ENCODE measurements around the gene MAIP1.
A peak's percentile ranks its signal among the peaks of the same experiment; 100 is the strongest.
"Not testable (repeated sequence)": the region's sequence is repeated elsewhere in the genome, so short reads cannot be mapped to it uniquely, and the experiment has no call there.

MAIP1 gene, protein sequence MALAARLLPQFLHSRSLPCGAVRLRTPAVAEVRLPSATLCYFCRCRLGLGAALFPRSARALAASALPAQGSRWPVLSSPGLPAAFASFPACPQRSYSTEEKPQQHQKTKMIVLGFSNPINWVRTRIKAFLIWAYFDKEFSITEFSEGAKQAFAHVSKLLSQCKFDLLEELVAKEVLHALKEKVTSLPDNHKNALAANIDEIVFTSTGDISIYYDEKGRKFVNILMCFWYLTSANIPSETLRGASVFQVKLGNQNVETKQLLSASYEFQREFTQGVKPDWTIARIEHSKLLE

GRCh38 chr2:199955339-199956061 lies at the start of gene MAIP1, which contains the start of gene TYW5:
MAIP1 (plus strand) TSS chr2:199955582; CDS start chr2:199955799, 217 bp downstream.
TYW5 (minus strand) TSS chr2:199955491; CDS start chr2:199955470, 21 bp downstream.
- FAIRE-seq, result peak; percentile 89

DNA sequence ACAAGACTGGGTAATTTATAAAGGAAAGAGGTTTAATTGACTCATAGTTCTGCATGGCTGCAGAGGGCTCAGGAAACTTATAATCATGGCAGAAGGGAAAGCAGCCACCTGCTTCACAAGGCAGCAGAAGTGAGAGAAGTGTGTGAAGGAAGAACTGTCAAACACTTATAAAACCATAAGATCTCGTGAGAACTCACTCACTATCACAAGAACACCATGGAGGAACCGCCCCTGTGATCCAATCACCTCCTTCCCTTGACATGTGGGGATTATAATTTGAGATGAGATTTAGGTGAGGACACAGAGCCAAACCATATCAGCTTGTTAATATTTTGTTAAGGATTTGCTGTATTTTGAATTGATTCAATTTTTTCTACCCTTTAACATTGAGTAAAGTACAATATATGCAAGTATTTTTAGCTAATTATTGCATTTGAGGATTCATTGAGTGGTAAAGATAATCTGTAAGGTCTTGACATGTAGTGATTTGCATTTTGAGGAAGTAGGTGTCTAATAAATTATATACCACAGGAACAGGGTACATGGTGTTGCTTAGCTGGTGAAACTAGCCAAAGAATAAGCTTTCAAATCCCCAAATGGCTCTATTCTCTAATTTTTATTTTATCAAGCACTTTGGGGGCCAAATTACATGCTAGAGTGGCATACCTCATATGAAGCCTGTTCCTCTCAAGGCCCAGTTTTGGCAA lies 48.2 kb upstream of the MAIP1 start:
- no peak for DNase-seq (ENCODE audit: insufficient read length, low spot score)
- FAIRE-seq, result no peak

More at GRCh38 chr2:199955339-199956061, at the start of gene MAIP1, which contains the start of gene TYW5:
- peak; percentile 77 for DNase-seq (ENCODE audit: insufficient read length, low spot score)

- DNase-seq (ENCODE audit: insufficient read length, low spot score) (no peak), FAIRE-seq (no peak)
These were observed 44.9 kb upstream of the MAIP1 start for GRCh38 chr2:199910338-199911051.

DNA sequence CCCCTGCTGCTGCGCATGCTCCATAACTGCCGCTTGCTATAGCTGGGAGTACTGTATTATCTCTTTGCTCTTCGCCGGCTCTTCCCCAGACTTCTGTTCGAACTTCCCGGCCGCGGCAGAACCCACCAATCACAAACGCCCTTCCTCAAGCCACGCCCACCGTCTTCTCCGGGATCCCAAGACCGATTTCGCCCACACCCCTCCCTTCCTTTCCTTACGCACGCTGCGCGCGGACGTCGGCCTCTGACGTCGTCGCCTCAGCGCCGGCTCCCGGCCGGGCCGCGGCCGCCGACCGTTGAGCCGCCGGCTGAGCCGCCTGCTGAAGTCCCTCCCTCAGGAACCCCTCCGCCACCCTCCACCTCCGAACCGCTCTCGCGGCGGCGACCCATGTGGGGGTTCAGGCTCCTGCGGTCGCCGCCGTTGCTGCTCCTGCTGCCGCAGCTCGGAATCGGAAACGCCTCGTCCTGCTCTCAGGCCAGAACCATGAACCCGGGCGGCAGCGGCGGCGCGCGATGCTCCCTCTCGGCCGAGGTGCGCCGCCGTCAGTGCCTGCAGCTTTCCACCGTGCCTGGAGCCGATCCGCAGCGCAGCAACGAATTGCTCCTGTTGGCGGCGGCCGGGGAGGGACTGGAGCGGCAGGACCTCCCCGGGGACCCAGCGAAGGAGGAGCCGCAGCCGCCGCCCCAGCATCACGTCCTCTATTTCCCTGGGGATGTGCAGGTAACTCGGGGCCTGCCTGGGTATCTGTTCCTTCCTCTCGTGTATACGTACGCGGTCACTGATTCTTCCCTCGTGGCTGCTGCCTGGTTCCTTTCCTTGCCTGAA lies 44.1 kb upstream of the MAIP1 start, which contains the start of gene C2orf69:
TSS of gene C2orf69 (plus strand) at position 242 of the 825 bp plus-strand sequence. CDS start at position 388, 146 bp downstream.
- DNase-seq (ENCODE audit: insufficient read length, low spot score) (peak; percentile 61), FAIRE-seq (peak; percentile 98)

DNA sequence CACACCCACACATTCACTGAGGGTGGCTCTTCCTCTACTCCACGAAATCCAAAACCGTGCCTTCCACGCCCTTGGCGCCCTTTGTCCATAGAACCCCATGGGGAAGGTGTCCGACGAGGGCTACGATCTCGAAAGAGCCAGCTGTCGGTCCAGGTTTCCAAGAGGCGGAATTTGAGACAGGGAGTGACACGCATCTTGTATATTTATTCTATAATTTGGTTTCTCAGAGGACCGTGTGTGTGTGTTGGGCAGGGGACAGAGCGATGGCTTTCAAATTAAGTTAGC lies 43.6 kb upstream of the MAIP1 start:
- FAIRE-seq (no peak), DNase-seq (ENCODE audit: insufficient read length, low spot score) (no peak)

DNA sequence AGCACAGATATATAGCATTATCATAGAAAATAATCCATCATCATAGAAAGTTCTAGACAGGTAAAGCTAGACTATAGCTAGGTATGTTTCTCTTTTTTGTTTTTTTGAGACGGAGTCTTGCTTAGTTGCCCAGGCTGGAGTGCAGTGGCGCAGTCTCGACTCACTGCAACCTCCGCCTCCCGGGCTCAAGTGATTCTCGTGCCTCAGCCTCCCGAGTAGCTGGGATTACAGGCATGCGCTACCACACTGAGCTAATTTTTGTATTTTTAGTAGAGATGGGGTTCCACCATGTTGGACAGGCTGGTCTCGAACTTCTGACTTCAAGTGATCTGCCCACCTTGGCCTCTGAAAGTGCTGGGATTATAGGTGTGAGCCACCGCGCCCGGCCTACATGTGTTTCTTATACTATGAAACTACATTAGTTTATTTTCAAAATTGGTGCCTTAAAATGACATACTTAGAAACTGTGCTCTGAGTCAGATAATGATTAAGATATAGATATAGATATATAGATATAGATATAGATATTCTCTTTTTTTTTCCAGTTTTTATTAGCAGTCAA lies 42.7 kb upstream of the MAIP1 start:
- not testable (repeated sequence) for FAIRE-seq; DNase-seq (ENCODE audit: insufficient read length, low spot score)

GRCh38 chr2:199914372-199914958 lies 40.9 kb upstream of the MAIP1 start:
- DNase-seq (ENCODE audit: insufficient read length, low spot score) (no peak), FAIRE-seq (no peak)

DNA sequence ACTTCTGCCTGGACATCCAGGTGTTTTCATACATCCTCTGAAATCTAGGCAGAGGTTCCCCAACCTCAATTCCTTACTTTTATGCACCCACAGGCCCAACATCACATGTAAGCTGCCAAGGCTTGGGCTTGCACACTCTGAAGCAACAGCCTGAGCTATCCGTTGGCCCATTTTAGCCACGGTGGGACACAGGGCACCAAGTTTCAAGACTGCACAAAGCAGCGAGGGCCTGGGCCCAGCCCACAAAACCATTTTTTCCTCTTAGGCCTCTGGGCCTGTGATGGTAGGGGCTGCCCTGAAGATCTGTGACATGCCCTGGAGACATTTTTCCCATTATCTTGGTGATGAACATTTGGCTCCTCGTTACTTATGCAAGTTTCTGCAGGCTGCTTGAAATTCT lies 38.4 kb upstream of the MAIP1 start:
- FAIRE-seq (no peak), DNase-seq (ENCODE audit: insufficient read length, low spot score) (no peak)

- DNase-seq (ENCODE audit: insufficient read length, low spot score), result no peak
- no peak for FAIRE-seq
These were observed 32.5 kb upstream of the MAIP1 start for GRCh38 chr2:199922856-199923255.

GRCh38 chr2:199923924-199924323 lies 31.5 kb upstream of the MAIP1 start:
- FAIRE-seq (no peak), DNase-seq (ENCODE audit: insufficient read length, low spot score) (no peak)

DNA sequence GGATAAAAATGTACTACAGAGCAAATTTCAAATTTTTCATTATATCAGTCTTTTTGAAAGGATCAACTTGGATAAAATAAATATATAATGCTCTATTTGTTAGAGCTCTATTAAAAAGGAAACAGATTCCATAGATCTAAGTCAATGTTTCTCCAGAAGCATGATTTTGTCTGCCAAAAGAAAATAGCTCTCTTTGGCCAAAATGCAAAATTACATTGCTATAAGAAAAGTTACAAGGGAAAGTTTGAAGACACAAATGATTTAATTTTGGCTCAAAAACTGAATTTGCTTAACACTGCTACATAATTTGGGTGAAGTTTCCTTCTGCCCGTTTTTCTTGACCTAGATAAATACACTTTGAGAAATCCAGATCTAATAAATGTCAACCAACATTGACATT lies 28.6 kb upstream of the MAIP1 start:
- DNase-seq (ENCODE audit: insufficient read length, low spot score) (no peak), FAIRE-seq (no peak)

DNA sequence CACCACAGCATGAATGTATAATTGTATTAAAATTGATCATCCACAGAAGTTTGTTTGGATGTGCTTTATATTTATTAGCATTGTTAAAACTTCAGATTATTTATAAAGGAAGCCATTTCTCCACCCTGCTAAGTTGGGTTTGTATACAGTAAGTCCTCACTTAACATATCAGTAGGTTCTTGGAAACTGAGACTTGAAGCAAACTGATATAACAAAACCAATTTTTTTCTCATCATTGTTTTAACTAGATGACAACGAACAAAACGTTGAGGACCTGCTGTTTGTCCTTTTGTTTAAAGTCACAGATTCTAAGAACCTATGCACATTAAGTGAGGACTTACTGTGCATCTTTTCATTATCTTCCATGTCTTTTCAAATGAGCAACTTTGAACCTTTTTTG lies 27.2 kb upstream of the MAIP1 start:
- DNase-seq (ENCODE audit: insufficient read length, low spot score) (no peak), FAIRE-seq (no peak)

- FAIRE-seq (no peak), DNase-seq (ENCODE audit: insufficient read length, low spot score) (no peak)
These were observed 26.8 kb upstream of the MAIP1 start for GRCh38 chr2:199928626-199929025.

DNA sequence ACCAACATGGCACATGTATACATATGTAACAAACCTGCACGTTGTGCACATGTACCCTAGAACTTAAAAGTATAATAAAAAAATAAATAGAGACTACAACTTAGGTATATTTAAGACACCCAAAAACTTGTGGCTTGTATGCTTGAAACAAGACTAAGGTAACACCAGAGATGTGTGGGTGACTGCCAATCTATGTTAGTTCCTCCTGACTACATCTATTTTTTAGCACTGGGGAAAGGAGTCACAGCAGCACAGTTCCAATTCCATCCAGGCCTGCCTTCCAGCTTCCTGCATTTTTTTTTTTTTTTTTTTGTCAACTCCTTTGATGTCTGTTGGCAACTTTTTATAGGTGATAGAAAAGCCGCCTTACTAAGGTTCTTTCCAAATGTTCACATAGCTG lies 26.1 kb upstream of the MAIP1 start:
- FAIRE-seq, result no peak
- no peak for DNase-seq (ENCODE audit: insufficient read length, low spot score)

- DNase-seq (ENCODE audit: insufficient read length, low spot score), result no peak
- peak; percentile 71 for FAIRE-seq
These were observed 23.0 kb upstream of the MAIP1 start for GRCh38 chr2:199932312-199932855.

DNA sequence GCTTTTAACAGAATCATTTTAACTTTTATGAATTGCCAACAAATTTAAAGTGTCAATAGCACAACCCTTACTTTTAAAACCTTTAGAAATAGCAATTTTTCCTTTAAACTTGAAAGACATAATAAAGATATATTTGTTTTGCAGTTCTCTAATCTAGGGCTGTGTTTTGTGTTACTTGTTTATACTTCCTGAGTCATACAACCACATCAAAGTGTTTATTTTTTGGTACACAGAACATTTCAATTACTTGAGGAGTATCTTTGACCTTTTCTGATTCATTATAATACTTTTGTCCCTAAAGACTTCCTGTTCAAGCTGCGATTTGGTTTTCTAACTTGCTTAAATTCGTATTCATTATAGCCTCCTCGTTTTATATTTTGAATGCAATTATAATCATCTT lies 21.9 kb upstream of the MAIP1 start:
- DNase-seq (ENCODE audit: insufficient read length, low spot score), result no peak
- no peak for FAIRE-seq

GRCh38 chr2:199936554-199936953 lies 18.8 kb upstream of the MAIP1 start:
- no peak for FAIRE-seq
- DNase-seq (ENCODE audit: insufficient read length, low spot score), result no peak

- no peak for FAIRE-seq
- DNase-seq (ENCODE audit: insufficient read length, low spot score), result no peak
These were observed 15.0 kb upstream of the MAIP1 start for GRCh38 chr2:199940373-199940772.

GRCh38 chr2:199943373-199943772 lies 12.0 kb upstream of the MAIP1 start:
- no peak for DNase-seq (ENCODE audit: insufficient read length, low spot score)

More at GRCh38 chr2:199943373-199943772, 12.0 kb upstream of the MAIP1 start:
- FAIRE-seq, result no peak

All from GM19239 (cell line).